K562 (cell line): ENCODE data around the gene PACS1. TPM values are rescaled to one million over a fixed set of nuclear protein-coding genes. Genes with fewer than 3 reads are reported as not detected.
A peak's percentile ranks its signal among the peaks of the same experiment; 100 is the strongest.

Experiments
- ATAC-seq: fragments of 200-7000 bp; cut with Tn5 transposase; 3 replicates; pipeline ENCODE4 v1.9.1; 2020; ENCODE audit warnings: moderate library complexity
- BruUV-seq: library from RNA; stranded (reverse); fragments of 400-500 nt; replicated peaks from 2 replicates; lab custom pipeline; 2021; lab: Mats Ljungman, UMichigan
- CTCF ChIA-PET: fragments of 300-600 bp; formaldehyde crosslinking; extraction: SDS; loops from one replicate; lab custom pipeline; 2021; ENCODE audit warnings: low intra/inter-chr PET ratio; lab: Yijun Ruan, JAX
- POLR2A ChIA-PET: fragments of 300-600, 350-650 bp; sonication (Branson Sonifier 250); formaldehyde crosslinking; extraction: SDS; loops from one replicate; lab custom pipeline; 2021; ENCODE audit warnings: antibody characterized with exemption, inconsistent platforms; lab: Yijun Ruan, JAX
- DNase-seq, 4 experiments: peaks; one replicate each; pipeline versions ENCODE4 v3.0.0 to v3.0.0-alpha.2; 2011 to 2018; ENCODE audit warnings: low spot score in 3 of 4, mixed read lengths in 3 of 4; ENCODE audit errors: extremely low read depth in 1 of 4
- FAIRE-seq: peaks from 2 replicates; lab custom pipeline; 2011; peaks lifted over from hg19 to GRCh38; lab: Jason Lieb, UNC
- H2AFZ ChIP-seq: 2 replicates; pipeline ENCODE4 v1.6.0; 2011; ENCODE audit warnings: low read depth, low read length, control low read depth, inconsistent platforms
- H3K27ac ChIP-seq: fragments of 200-600 bp; 3 replicates; pipeline ENCODE4 v1.8.0; 2011; ENCODE audit warnings: low read depth, mild to moderate bottlenecking, control low read depth, inconsistent platforms, low read length, moderate library complexity, mixed read lengths; ENCODE audit errors: extremely low read depth
- H3K27me3 ChIP-seq, 2 experiments: fragments of 300-600 bp in 1 of 2; 2 replicates in 1 of 2; 3 replicates in 1 of 2; pipeline versions ENCODE4 v1.6.0 to v1.8.0; 2011; ENCODE audit warnings: inconsistent platforms in 2 of 2, low read length in 2 of 2, mild to moderate bottlenecking in 1 of 2, mixed read lengths in 1 of 2, moderate library complexity in 1 of 2; ENCODE audit not compliant: control insufficient read depth in 2 of 2, insufficient read depth in 2 of 2
- H3K36me3 ChIP-seq: fragments of 300-600 bp; 3 replicates; pipeline ENCODE4 v1.8.0; 2011; ENCODE audit warnings: mild to moderate bottlenecking, low read length, inconsistent platforms; ENCODE audit not compliant: control insufficient read depth, insufficient read depth
- H3K4me1 ChIP-seq, 2 experiments: fragments of 200-600 bp in 1 of 2; replicated peaks in 1 of 2; 2 replicates in 1 of 2; 3 replicates in 1 of 2; pipeline versions ENCODE4 v1.5.1 to v1.8.0; 2011; ENCODE audit warnings: inconsistent platforms in 2 of 2, low read length in 2 of 2, mild to moderate bottlenecking in 1 of 2, mixed read lengths in 1 of 2, moderate library complexity in 1 of 2; ENCODE audit not compliant: control insufficient read depth in 2 of 2, insufficient read depth in 2 of 2
- H3K4me2 ChIP-seq: 2 replicates; pipeline ENCODE4 v1.6.1; 2011; ENCODE audit warnings: low read length, control low read depth, inconsistent platforms, mixed read lengths; ENCODE audit not compliant: insufficient read depth
- H3K4me3 ChIP-seq: fragments of 200-600 bp; sonication (generic), shearing (Covaris generic); 2 replicates; pipeline ENCODE4 v1.5.1; 2016; ENCODE audit warnings: control low read depth, inconsistent platforms
- H3K79me2 ChIP-seq: fragments of 200-600 bp; 3 replicates; pipeline ENCODE4 v1.8.0; 2011; ENCODE audit warnings: low read length, inconsistent platforms; ENCODE audit not compliant: control insufficient read depth, insufficient read depth
- H3K9ac ChIP-seq, 2 experiments: 2 replicates each; pipeline versions ENCODE4 v1.6.0 to v1.6.1; 2011; ENCODE audit warnings: low read depth in 2 of 2, low read length in 2 of 2, control low read depth in 1 of 2, inconsistent platforms in 1 of 2, mild to moderate bottlenecking in 1 of 2, mixed read lengths in 1 of 2; ENCODE audit not compliant: insufficient read depth in 1 of 2
- H3K9me1 ChIP-seq: one replicate; pipeline ENCODE4 v1.6.0; 2011; ENCODE audit warnings: inconsistent platforms, mild to moderate bottlenecking, low read length, moderate library complexity; ENCODE audit not compliant: control insufficient read depth, insufficient read depth
- H3K9me3 ChIP-seq: replicated peaks from 2 replicates; pipeline ENCODE4 v1.5.1; 2011; ENCODE audit warnings: low read depth, low read length, inconsistent platforms; ENCODE audit not compliant: control insufficient read depth, insufficient read depth
- H4K20me1 ChIP-seq: replicated peaks from 2 replicates; pipeline ENCODE4 v1.6.1; 2011; ENCODE audit warnings: low read length, inconsistent platforms, mixed read lengths; ENCODE audit not compliant: control insufficient read depth, insufficient read depth
- ARID3A ChIP-seq: IDR thresholded peaks from 2 replicates; pipeline ENCODE4 v1.6.1; 2012; ENCODE audit warnings: low read depth, low read length, improper control_type of control experiment, borderline replicate concordance
- CTBP1 ChIP-seq: fragments of 450-650 bp; IDR thresholded peaks from 2 replicates; pipeline ENCODE4 v1.6.1; 2016; ENCODE audit warnings: borderline replicate concordance
- CXXC5 ChIP-seq: fragments of 250-450 bp; sonication (Bioruptor Pico); IDR thresholded peaks from 2 replicates; pipeline ENCODE4 v1.8.0; 2022; ENCODE audit warnings: inconsistent platforms, mild to moderate bottlenecking, moderate library complexity
- MAFF ChIP-seq: IDR thresholded peaks from 2 replicates; pipeline ENCODE4 v1.6.1; 2012; ENCODE audit warnings: low read length, improper control_type of control experiment
- MIER1 ChIP-seq: fragments of 450-650 bp; IDR thresholded peaks from 2 replicates; pipeline ENCODE4 v1.6.1; 2016; ENCODE audit warnings: antibody characterized with exemption, mild to moderate bottlenecking, low read depth
- SMARCA4 ChIP-seq: fragments of 450-650 bp; IDR thresholded peaks from 2 replicates; pipeline ENCODE4 v1.6.1; 2016
- TFAM ChIP-seq: fragments of 250-450 bp; sonication (Bioruptor Pico); conservative IDR thresholded peaks from 2 replicates; pipeline ENCODE4 v1.5.0; 2021; ENCODE audit warnings: mild to moderate bottlenecking, moderate library complexity
- USF2 ChIP-seq: sonication (generic); formaldehyde crosslinking; IDR thresholded peaks from 2 replicates; pipeline ENCODE4 v1.5.0; 2020; ENCODE audit warnings: missing genetic modification reagents
- ZNF445 ChIP-seq: fragments of 250-450 bp; sonication (Bioruptor Pico); IDR thresholded peaks from 2 replicates; pipeline ENCODE4 v1.4.0; 2020; ENCODE audit warnings: low read depth, mild to moderate bottlenecking, moderate library complexity
- ZNF449 ChIP-seq: fragments of 250-450 bp; sonication (Bioruptor Pico); IDR thresholded peaks from 2 replicates; pipeline ENCODE4 v1.8.0; 2022; ENCODE audit warnings: moderate library complexity, mild to moderate bottlenecking, inconsistent platforms
- WGBS: fragments of 100-300 bp; shearing (Covaris generic); methylation state at CpG from one replicate; pipeline ENCODE4 v1.1.6; 2016; ENCODE audit warnings: low coverage, mixed read lengths; ENCODE audit not compliant: insufficient coverage; ENCODE audit errors: missing lambda C conversion rate; 5-methylcytosine and 5-hydroxymethylcytosine counted together
- in situ Hi-C: fragments of 300-500 bp; cut with MboI; formaldehyde crosslinking; loops from 4 replicates; pipeline ENCODE4 v1.15.0; 2018; ENCODE audit warnings: inconsistent platforms, mixed read lengths
- intact Hi-C: fragments of 100-400 bp; cut with micrococcal nuclease; formaldehyde crosslinking; loops from 2 replicates; pipeline ENCODE4 v1.14.2; 2022
- polyA plus RNA-seq, 8 experiments: library from polyadenylated mRNA; depleted of rRNA in 4 of 8; stranded (reverse) in 5 of 8; unstranded in 3 of 8; fragments of >200 nt; fragmentation: Nextera tagmentation in 2 of 8; fragmentation: Illumina TruSeq in 1 of 8; extraction: Ambion mirVana in 2 of 8; extraction: Trizol in 1 of 8; gene quantifications; 2 replicates each; pipeline versions ENCODE4 v1.2.1 to v1.2.3, GENCODE V29; 2011 to 2014; ENCODE audit warnings: inconsistent platforms in 1 of 8, missing spikeins in 1 of 8
- total RNA-seq, 7 experiments: library from RNA; depleted of rRNA in 6 of 7; stranded (reverse); fragments of >200 nt in 6 of 7; fragmentation: Illumina TruSeq in 2 of 7; extraction: Trizol in 2 of 7; gene quantifications; 2 replicates each; pipeline versions ENCODE4 v1.2.1 to v1.2.3, GENCODE V29; 2011 to 2021; ENCODE audit warnings: low replicate concordance in 1 of 7

The PACS1 gene
- total and polyA plus RNA-seq, 9 of the 15 experiments (the other 6 are each of a cell fraction or from before 2014, with no cell fraction given) = 0.34 to 28.1 (median 8.5) TPM

- no peak for TF ChIP-seq ARID3A
- peak; percentile 56; the same call in 1 of the 2 replicates for TF ChIP-seq CXXC5 (CRISPR knock-in tag)
Measured at GRCh38 chr11:66112041-66112491, 42.0 kb downstream of the PACS1 start (continued).

- ChIA-PET POLR2A (interaction anchor here (0.6 to 0.9 kb wide), 2 partner anchors 21 to 28 kb away, joined by 3 to 4 read pairs; no protein-coding TSS in a partner anchor), CTCF (no interaction called here)
- H3K4me3 ChIP-seq = no peak overlapping the region
- H4K20me1 ChIP-seq = no peaks in the 10 kb centered on the region; the same call in 1 of the 2 replicates
- intact Hi-C loops = no loop called here
- ATAC-seq (peak; percentile 44; the same call in 2 of the 3 replicates), FAIRE-seq (peak; percentile 75), DNase-seq (peak in 1 of 4 experiments; percentile 38)
- H3K4me1 ChIP-seq = peaks cover 9 to 18% of the 10 kb centered on the region in 2 experiments; a peak in 4 of 5 replicates
- 13% methylated on average over 3 of the region's 3 CpGs for WGBS
- H2AFZ ChIP-seq = no peak overlapping the region
- in situ Hi-C loops = no loop called here
- no peaks in the 10 kb centered on the region for H3K79me2 ChIP-seq
- H3K9ac ChIP-seq = 0 out of 4 replicates have a peak overlapping the region, but pooled peaks of 1 of the 2 experiments have one; percentile 23
- no TSS peak for BruUV-seq
- no peak overlapping the region for H3K4me2 ChIP-seq
- no peaks in the 10 kb centered on the region for H3K9me1 ChIP-seq
- H3K27ac ChIP-seq = no peak overlapping the region
- H3K9me3 ChIP-seq = no peaks in the 10 kb centered on the region
- H3K36me3 ChIP-seq = no peaks in the 10 kb centered on the region
- H3K27me3 ChIP-seq = no peaks in the 10 kb centered on the region
- TF ChIP-seq USF2 (CRISPR knock-in tag) (no peak), SMARCA4 (0 out of 2 replicates have a peak, but pooled peaks have one; percentile 34), MIER1 (no peak), TFAM (CRISPR knock-in tag) (no peak), ZNF445 (CRISPR knock-in tag) (no peak), ZNF449 (CRISPR knock-in tag) (no peak), MAFF (peak; percentile 46; the same call in 1 of the 2 replicates), CTBP1 (peak; percentile 47; the same call in 1 of the 2 replicates)
Measured at GRCh38 chr11:66112601-66113499, 42.8 kb downstream of the PACS1 start.
